Gastrocnemius medialis (tissue), 4 donors: ENCODE results near the gene GPR148. TPM values are rescaled to one million over a fixed set of nuclear protein-coding genes. Genes with fewer than 3 reads are reported as not detected.

Experiments used
- ATAC-seq, 2 donors: fragments of 150-250 bp; one replicate each; pipeline ENCODE4 v1.9.1; 2016
- DNase-seq, 2 donors: peaks; one replicate each; pipeline ENCODE4 v3.0.0-alpha.2; 2019
- H3K27ac ChIP-seq, 4 donors: fragments of 200-600 bp; sonication (generic); 1 replicate in 1 of 4; 2 replicates in 3 of 4; pipeline ENCODE4 v1.5.1; 2016 to 2018; ENCODE audit warnings: mild to moderate bottlenecking in 2 of 4, moderate library complexity in 1 of 4
- H3K27me3 ChIP-seq, 3 donors: fragments of 200-600 bp; sonication (generic) in 2 of 3; 1 replicate in 1 of 3; 2 replicates in 2 of 3; pipeline versions ENCODE4 v1.5.1 to v1.6.0; 2016 to 2019; ENCODE audit warnings: mild to moderate bottlenecking in 1 of 3, moderate library complexity in 1 of 3
- H3K36me3 ChIP-seq, 2 donors: fragments of 200-600 bp; sonication (generic) in 1 of 2; one replicate each; pipeline ENCODE4 v1.5.1; 2017 to 2018
- H3K4me1 ChIP-seq, 2 donors: fragments of 200-600 bp; sonication (generic) in 1 of 2; one replicate each; pipeline ENCODE4 v1.5.1; 2016 to 2017; ENCODE audit warnings: mild to moderate bottlenecking in 2 of 2
- H3K4me3 ChIP-seq, 4 donors: fragments of 200-600 bp; sonication (generic) in 3 of 4; 1 replicate in 1 of 4; 2 replicates in 3 of 4; pipeline ENCODE4 v1.5.1; 2016 to 2019; ENCODE audit warnings: mild to moderate bottlenecking in 2 of 4
- H3K9me3 ChIP-seq, 3 donors: fragments of 200-600 bp; sonication (generic) in 2 of 3; 1 replicate in 1 of 3; 2 replicates in 2 of 3; pipeline ENCODE4 v1.5.1; 2016 to 2019
- CTCF ChIP-seq, 5 experiments: fragments of 450-650 bp in 3 of 5; fragments of 200-600 bp in 2 of 5; sonication (generic) in 2 of 5; IDR thresholded peaks in 4 of 5; conservative IDR thresholded peaks in 1 of 5; 1 replicate in 4 of 5; 2 replicates in 1 of 5; pipeline ENCODE4 v1.5.1; 2016 to 2019; ENCODE audit warnings: antibody characterized with exemption in 5 of 5, mild to moderate bottlenecking in 3 of 5, moderate library complexity in 3 of 5
- POLR2A ChIP-seq, 2 donors: fragments of 450-650 bp; IDR thresholded peaks; one replicate each; pipeline ENCODE4 v1.6.1; 2017; ENCODE audit warnings: antibody characterized with exemption in 2 of 2, mild to moderate bottlenecking in 2 of 2, moderate library complexity in 2 of 2
- in situ Hi-C, 4 donors: fragments of 200-750 bp; cut with MboI; loops; one replicate each; pipeline versions ENCODE4 v1.15.0 to v1.8.0; 2017; ENCODE audit warnings: low sequenced_read_pairs in 4 of 4
- intact Hi-C: fragments of 100-400 bp; cut with DNase I; formaldehyde crosslinking; loops from one replicate; pipeline ENCODE4 v1.15.1; 2023; ENCODE audit warnings: low total_unique reads
- total RNA-seq, 4 donors: library from RNA; depleted of rRNA; stranded (reverse); fragments of >200 nt; gene quantifications; one replicate each; pipeline versions ENCODE4 v1.1.0 to v1.2.3, GENCODE V29; 2016

The GPR148 gene
- total RNA-seq, 4 donors from 2014 or later = not detected

- no peaks in the 10 kb centered on the region for H3K27me3 ChIP-seq
- intact Hi-C loops = no loop called here
- in situ Hi-C loops = no loop called here
- DNase-seq (no peak), ATAC-seq (no peak)
- no peaks in the 10 kb centered on the region for H3K4me1 ChIP-seq
- no peak overlapping the region for H3K4me3 ChIP-seq
- no peak overlapping the region for H3K27ac ChIP-seq
- H3K9me3 ChIP-seq = no peaks in the 10 kb centered on the region
- no peaks in the 10 kb centered on the region for H3K36me3 ChIP-seq
- TF ChIP-seq CTCF (IDR thresholded peaks at IDR 0.05 in 4 of 5, conservative IDR thresholded peaks at IDR 0.05 in 1 of 5) (no peak), POLR2A (IDR thresholded peaks at IDR 0.05) (no peak)
These were observed 38.0 kb downstream of the GPR148 start for GRCh38 chr2:130766711-130767407.

- no peak for DNase-seq
- no peaks in the 10 kb centered on the region for H3K27me3 ChIP-seq
- no peaks in the 10 kb centered on the region for H3K9me3 ChIP-seq
- TF ChIP-seq CTCF (IDR thresholded peaks at IDR 0.05 in 4 of 5, conservative IDR thresholded peaks at IDR 0.05 in 1 of 5) = no peak
- no peak for TF ChIP-seq POLR2A (IDR thresholded peaks at IDR 0.05)
- intact Hi-C loops (no loop called here), in situ Hi-C loops (no loop called here)
- H3K27ac ChIP-seq = no peak overlapping the region
- no peak for ATAC-seq
- H3K4me1 ChIP-seq = no peaks in the 10 kb centered on the region
- H3K4me3 ChIP-seq = no peak overlapping the region
- H3K36me3 ChIP-seq = no peaks in the 10 kb centered on the region
These were observed 38.5 kb downstream of the GPR148 start for GRCh38 chr2:130767408-130767775.

- Histone ChIP-seq H3K4me3 (no peak overlapping the region), H3K9me3 (no peaks in the 10 kb centered on the region), H3K27ac (no peak overlapping the region), H3K36me3 (no peaks in the 10 kb centered on the region), H3K4me1 (no peaks in the 10 kb centered on the region), H3K27me3 (no peaks in the 10 kb centered on the region)
- TF ChIP-seq POLR2A (IDR thresholded peaks at IDR 0.05) (no peak), CTCF (IDR thresholded peaks at IDR 0.05 in 4 of 5, conservative IDR thresholded peaks at IDR 0.05 in 1 of 5) (no peak)
- in situ Hi-C loops = no loop called here
- ATAC-seq (no peak), DNase-seq (no peak)
- intact Hi-C loops = no loop called here
These were observed 39.5 kb downstream of the GPR148 start for GRCh38 chr2:130768191-130768855.

- no peaks in the 10 kb centered on the region for H3K36me3 ChIP-seq
- no peaks in the 10 kb centered on the region for H3K27me3 ChIP-seq
- no peak overlapping the region for H3K4me3 ChIP-seq
- ATAC-seq = no peak
- no peak overlapping the region for H3K27ac ChIP-seq
- DNase-seq = no peak
- H3K9me3 ChIP-seq = no peaks in the 10 kb centered on the region
- intact Hi-C loops (no loop called here), in situ Hi-C loops (no loop called here)
- TF ChIP-seq POLR2A (IDR thresholded peaks at IDR 0.05) (no peak), CTCF (IDR thresholded peaks at IDR 0.05 in 4 of 5, conservative IDR thresholded peaks at IDR 0.05 in 1 of 5) (no peak)
- no peaks in the 10 kb centered on the region for H3K4me1 ChIP-seq
These were observed 40.6 kb downstream of the GPR148 start for GRCh38 chr2:130769343-130769907.
